PC-9 (cell line): Measurements from ENCODE around the gene SLIT1.

Experiments
- EZH2 ChIP-seq: fragments of 200-600 bp; sonication (generic); IDR thresholded peaks from 2 replicates; pipeline ENCODE4 v1.8.0; 2017; ENCODE audit warnings: antibody characterized with exemption, low read depth
- TF ChIP-seq, protein P1 (sequence below): fragments of 200-600 bp; sonication (generic); conservative IDR thresholded peaks from 2 replicates; pipeline ENCODE4 v1.6.1; 2017; ENCODE audit warnings: mixed run types, antibody characterized with exemption, mild to moderate bottlenecking, moderate library complexity

DNA sequence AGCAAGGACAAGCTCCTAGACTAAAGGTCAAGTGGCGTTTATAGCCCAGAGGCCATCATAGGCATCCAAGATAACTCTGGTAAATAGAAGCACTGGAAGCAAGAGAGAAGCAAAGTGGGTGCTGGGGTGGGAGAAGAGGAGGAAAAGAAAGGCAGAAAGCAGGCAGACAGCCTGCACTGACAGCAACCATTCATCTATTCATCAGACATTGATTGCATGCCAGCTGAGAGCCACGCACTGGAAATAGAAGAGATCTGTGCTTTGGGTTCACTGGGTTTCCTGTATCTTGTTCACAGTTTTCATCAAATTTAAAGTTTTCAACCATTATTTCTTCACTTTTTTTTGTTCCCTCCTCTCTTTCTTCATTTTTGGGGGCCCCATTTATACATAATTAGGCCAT lies 4.7 kb upstream of the SLIT1 start:
- TF ChIP-seq, protein P1, sequence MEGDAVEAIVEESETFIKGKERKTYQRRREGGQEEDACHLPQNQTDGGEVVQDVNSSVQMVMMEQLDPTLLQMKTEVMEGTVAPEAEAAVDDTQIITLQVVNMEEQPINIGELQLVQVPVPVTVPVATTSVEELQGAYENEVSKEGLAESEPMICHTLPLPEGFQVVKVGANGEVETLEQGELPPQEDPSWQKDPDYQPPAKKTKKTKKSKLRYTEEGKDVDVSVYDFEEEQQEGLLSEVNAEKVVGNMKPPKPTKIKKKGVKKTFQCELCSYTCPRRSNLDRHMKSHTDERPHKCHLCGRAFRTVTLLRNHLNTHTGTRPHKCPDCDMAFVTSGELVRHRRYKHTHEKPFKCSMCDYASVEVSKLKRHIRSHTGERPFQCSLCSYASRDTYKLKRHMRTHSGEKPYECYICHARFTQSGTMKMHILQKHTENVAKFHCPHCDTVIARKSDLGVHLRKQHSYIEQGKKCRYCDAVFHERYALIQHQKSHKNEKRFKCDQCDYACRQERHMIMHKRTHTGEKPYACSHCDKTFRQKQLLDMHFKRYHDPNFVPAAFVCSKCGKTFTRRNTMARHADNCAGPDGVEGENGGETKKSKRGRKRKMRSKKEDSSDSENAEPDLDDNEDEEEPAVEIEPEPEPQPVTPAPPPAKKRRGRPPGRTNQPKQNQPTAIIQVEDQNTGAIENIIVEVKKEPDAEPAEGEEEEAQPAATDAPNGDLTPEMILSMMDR: no peak
- TF ChIP-seq EZH2: no peak
